GM12874 (cell line): ENCODE data around the gene FAIM2.

Experiments
- TF ChIP-seq, protein P1 (sequence below): IDR thresholded peaks from 2 replicates; pipeline ENCODE4 v1.5.1; 2011; ENCODE audit warnings: low read depth, mild to moderate bottlenecking, control low read depth, low read length, moderate library complexity; ENCODE audit not compliant: insufficient read depth

The FAIM2 gene

DNA sequence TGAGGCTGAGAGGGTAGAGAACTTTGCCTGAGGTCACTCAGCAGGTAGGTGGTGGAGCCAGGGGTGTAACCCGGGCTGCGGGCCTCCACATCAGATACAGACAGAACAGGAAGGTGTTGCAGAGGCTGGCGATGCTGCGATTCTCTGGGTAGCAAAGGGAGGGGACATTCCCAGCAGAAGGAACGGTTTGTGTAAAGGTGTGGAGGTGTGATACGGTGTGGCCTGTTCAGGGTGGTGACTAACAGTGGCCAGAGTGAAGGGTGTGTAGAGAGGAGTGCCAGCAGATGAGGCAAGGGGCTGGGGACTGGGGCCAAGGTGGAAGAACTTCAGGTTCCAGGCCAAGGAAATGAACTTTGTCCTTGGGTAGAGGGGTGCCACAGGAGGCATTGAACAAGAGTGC, 18.2 kb upstream of the FAIM2 start:
- TF ChIP-seq, protein P1, sequence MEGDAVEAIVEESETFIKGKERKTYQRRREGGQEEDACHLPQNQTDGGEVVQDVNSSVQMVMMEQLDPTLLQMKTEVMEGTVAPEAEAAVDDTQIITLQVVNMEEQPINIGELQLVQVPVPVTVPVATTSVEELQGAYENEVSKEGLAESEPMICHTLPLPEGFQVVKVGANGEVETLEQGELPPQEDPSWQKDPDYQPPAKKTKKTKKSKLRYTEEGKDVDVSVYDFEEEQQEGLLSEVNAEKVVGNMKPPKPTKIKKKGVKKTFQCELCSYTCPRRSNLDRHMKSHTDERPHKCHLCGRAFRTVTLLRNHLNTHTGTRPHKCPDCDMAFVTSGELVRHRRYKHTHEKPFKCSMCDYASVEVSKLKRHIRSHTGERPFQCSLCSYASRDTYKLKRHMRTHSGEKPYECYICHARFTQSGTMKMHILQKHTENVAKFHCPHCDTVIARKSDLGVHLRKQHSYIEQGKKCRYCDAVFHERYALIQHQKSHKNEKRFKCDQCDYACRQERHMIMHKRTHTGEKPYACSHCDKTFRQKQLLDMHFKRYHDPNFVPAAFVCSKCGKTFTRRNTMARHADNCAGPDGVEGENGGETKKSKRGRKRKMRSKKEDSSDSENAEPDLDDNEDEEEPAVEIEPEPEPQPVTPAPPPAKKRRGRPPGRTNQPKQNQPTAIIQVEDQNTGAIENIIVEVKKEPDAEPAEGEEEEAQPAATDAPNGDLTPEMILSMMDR: no peak

DNA sequence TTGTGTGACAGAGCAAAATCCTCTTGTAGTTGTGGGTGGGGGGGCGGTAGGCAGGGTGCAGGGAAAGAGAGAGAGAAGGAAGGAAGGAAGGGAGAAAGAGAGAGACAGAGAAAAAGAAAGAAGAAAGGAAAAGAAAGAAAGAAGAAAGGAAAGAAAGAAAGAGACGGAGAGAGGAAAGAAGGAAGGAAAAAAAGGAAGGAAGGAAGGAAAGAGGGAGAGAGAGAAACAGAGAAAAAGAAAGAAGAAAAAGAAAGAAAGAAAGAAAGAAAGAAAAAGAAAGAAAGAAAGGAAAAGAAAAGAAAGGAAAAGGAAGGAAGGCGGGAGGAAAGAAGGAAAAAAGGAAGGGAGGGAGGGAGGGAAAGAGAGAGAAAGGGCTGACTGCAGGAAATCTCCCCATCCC, 17.6 kb upstream of the FAIM2 start:
- TF ChIP-seq, protein P1: no peak

DNA sequence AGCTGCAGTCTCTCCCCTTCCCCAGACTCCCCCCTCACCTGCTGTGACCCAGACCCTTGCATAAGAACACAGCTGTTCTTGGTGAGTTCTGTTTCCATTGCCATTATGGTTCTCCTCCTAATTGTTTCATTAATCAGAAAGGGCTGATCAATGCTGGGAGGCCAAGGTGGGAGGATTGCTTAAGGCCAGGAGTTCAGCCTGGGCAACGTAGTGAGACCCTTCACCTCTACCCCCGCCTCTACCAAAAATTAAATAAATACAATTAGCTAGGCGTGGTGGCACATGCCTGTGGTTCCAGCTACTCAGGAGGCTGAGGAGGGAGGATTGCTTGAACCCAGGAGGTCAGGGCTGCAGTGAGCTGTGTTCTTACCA, 17.2 kb upstream of the FAIM2 start:
- TF ChIP-seq, protein P1: no peak

DNA sequence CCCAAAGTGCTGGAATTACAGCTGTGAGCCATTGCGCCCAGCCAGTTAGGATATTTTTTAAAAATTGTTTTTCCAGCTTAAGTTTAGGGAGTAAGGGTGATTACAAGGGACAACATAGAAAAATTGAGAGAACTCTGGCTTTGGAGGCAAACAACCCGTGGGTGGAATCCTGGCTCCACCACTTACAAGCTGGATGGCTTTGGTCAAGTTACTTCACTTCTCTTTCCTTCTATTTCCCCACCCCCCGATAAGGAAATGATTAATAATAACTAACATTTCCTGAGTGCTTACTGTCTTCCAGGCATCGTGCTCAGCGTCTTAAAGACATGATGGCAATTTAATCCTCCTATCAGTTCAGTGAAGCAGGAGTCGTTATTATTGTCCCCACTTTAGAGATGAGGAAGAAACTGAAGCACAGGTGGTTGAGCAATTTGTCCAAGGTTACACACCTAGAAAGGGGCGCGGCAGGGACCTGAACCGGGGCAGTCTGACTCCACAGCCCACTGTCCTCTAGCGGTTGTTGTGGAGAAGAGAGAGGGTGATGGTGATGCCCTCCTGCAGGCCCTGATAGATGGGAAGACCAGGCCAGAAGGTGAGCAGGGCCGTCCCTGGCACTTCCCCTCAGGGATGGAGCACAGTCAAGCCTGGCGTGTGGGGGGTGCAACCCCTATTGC, 16.7 kb upstream of the FAIM2 start:
- TF ChIP-seq, protein P1: no peak

DNA sequence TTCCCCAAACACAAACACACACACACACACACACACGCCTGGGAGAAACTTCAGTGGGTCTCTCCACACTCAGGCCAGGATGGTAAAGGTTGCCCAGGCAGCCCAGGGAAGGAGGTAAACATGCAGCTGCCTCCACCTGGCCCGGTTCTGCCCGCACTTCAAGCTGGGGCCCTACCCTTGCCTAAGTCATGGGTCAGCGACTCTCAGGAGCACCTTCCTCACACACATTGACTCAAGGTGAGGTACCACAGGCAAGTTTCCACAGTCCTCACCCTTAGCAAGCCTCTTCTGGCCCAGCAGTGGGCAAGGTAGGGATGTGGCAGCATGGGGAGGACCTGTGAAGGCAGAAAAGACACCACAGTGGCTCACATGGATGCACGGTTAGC, 14.1 kb upstream of the FAIM2 start:
- TF ChIP-seq, protein P1: no peak

DNA sequence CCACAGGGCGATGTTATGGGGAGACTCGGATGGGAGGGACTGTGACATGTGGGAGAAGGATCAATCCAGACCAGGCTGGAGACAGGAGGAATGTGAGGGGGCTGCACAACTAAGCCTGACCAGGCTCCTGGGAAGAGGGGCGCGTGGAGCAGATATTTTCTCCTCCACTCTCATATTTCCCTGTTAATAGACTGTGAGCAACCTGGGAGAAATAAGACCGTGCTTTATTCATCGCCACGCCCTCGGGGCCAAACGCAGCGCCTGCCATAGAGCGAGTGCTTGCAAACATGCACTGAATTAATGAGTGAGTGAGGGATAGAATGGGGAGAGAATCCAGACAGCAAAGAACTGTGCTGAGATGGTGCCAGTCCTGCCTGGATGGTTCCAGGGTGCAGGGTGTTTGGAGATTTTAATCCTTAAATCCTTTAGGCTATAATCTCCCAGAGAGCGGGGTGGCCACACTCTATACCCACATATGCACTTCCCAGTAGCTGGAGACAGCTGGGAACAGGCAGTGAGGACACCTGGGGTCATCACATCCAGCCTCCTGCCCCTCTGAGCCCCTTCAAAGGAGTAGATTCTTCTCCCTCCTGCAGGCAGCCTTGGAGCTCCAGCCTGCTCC, 13.6 kb upstream of the FAIM2 start:
- TF ChIP-seq, protein P1: no peak

DNA sequence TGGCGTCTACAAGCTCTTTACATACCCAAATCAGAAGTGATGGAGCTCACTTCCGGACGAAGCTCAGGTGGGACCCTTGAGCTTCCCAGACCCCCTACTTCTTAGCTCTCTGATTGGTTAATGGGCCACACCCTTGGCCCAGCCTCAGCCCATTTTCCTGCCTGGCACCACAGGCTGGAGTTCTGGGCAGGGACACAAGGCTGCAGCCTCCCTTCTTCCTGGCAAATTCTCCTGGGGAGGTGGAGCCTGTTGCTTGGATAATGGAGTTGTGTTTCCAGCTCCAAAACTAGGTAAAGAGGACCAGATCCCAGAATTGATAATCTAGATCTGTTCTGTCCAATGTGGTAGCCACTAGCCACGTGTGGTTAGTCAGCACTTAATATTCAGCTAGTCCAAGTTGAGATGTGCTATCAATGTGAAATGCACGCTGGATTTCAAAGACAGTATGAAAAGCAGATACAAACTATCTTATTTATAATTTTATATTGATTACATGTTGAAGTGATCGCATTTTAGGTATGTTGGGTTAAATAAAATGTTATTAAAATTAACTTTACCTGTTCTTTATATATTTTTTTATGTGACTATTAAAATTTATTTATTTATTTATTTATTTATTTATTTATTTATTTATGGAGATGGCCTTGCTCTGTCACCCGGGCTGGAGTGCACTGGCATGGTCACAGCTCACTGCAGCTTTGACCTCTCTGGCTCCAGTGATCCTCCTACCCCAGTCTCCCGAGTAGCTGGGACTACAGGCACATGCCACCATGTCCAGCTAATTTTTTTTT, 12.6 kb upstream of the FAIM2 start:
- TF ChIP-seq, protein P1: no peak
